A549 treated with DMSO at 1 μM for 4 hours (cell line): Measurements from ENCODE around the gene APOC1. TPM values are rescaled to one million over a fixed set of nuclear protein-coding genes. Genes with fewer than 3 reads are reported as not detected.

Experiments
- total RNA-seq: library from RNA; stranded (reverse); fragments of 200-300 nt; extraction: Qiagen RNA extraction; gene quantifications from 5 replicates; pipeline ENCODE4 v1.2.3, GENCODE V29; 2022; ENCODE audit warnings: low read depth

The APOC1 gene
- 109 to 128 TPM (median 117 TPM) in 5 replicates for total RNA-seq

DNA sequence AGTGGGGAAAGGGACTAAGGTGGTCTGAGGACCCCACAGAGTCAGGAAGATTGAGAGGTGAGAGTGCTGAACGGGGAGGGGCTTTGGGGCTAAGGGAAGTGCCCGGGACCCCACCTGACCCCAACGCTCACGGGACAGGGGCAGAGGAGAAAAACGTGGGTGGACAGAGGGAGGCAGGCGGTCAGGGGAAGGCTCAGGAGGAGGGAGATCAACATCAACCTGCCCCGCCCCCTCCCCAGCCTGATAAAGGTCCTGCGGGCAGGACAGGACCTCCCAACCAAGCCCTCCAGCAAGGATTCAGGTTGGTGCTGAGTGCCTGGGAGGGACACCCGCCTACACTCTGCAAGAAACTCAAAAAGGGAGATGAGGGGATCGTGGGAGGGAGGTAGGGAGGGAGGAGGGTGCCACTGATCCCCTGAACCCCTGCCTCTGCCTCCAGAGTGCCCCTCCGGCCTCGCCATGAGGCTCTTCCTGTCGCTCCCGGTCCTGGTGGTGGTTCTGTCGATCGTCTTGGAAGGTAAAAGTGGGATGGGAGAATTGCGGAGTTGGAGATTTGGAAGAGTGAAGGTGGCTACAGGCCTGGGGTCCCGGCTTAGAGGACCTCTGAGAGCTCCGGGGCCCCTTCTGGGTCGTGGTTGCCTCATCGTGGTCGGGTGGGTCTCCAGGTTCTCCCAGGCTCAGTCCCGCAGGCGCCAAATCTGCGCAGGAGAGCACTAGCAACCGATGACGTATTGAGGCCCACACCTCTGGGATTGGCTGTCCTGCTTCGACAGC, at the start of gene APOC1:
Gene APOC1 (plus strand): TSS at position 176 of the 774 bp plus-strand sequence. CDS start 284 bp downstream, at position 460.

DNA sequence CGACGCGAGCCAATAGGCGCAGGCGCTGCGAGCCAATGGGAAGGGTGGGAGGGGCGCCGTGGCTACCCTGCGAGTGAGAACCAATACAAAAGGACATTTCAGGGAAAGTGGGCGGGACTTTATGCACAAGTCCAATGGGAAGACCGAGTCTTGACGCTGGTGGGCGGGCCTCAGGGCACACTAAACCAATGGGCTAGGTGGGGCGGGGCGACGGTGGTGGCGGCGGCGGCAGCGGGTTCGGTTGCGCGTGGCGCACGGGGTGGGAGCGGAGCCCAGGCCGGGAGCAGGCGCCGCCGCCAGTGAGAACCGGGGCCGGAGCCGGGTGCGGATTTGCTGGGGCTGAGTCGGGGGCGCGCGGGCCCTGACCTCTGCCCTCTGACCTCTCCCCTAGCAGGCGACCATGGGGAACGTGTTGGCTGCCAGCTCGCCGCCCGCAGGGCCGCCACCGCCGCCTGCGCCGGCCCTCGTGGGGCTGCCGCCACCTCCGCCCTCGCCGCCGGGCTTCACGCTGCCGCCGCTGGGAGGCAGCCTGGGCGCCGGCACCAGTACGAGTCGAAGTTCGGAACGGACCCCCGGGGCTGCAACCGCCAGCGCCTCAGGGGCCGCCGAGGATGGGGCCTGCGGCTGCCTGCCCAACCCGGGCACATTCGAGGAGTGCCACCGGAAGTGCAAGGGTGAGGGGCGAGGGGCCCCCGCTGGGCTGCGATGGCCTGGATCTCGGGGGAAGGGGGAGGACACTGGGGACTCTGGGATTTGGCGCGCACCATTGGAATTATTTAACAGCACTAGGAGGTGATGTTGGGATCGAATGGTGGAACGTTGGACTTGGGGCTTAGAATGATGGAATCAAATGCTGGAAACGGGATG, 23.2 kb upstream of the APOC1 start, which contains the start of gene TOMM40:
Gene TOMM40 (plus strand): TSS at position 239 of the 867 bp plus-strand sequence. CDS start 162 bp downstream, at position 401.

DNA sequence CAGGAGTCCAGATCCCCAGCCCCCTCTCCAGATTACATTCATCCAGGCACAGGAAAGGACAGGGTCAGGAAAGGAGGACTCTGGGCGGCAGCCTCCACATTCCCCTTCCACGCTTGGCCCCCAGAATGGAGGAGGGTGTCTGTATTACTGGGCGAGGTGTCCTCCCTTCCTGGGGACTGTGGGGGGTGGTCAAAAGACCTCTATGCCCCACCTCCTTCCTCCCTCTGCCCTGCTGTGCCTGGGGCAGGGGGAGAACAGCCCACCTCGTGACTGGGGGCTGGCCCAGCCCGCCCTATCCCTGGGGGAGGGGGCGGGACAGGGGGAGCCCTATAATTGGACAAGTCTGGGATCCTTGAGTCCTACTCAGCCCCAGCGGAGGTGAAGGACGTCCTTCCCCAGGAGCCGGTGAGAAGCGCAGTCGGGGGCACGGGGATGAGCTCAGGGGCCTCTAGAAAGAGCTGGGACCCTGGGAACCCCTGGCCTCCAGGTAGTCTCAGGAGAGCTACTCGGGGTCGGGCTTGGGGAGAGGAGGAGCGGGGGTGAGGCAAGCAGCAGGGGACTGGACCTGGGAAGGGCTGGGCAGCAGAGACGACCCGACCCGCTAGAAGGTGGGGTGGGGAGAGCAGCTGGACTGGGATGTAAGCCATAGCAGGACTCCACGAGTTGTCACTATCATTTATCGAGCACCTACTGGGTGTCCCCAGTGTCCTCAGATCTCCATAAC, 8.8 kb upstream of the APOC1 start, which contains the start of gene APOE:
Gene APOE (plus strand): TSS at position 360 of the 724 bp plus-strand sequence. CDS start 829 bp downstream, outside the sequence.

DNA sequence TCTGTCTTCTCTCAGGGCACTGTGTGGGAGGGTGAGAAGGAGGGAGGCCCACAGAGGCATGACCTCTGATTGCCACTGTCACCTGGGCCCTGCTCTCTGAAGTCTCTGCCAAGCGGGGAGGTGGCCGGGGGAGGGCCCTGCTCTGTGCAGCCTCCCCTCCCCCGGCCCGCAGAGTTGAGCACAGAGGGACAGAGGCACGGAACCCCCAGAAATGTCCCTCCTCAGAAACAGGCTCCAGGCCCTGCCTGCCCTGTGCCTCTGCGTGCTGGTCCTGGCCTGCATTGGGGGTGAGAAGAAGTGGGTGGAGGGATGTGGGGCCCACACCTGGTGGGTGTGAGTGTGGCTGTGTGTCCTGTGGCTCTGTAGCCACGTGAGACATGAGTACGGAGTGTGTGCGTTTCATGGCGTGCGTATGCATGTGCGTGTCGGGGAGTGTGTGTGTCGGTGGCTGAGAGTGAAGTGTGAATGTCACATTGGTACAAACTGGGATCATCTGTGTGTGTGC, 27.7 kb downstream of the APOC1 start, which contains the start of gene APOC4:
Gene APOC4 (plus strand): TSS at position 171 of the 505 bp plus-strand sequence. CDS start 41 bp downstream, at position 212.

DNA sequence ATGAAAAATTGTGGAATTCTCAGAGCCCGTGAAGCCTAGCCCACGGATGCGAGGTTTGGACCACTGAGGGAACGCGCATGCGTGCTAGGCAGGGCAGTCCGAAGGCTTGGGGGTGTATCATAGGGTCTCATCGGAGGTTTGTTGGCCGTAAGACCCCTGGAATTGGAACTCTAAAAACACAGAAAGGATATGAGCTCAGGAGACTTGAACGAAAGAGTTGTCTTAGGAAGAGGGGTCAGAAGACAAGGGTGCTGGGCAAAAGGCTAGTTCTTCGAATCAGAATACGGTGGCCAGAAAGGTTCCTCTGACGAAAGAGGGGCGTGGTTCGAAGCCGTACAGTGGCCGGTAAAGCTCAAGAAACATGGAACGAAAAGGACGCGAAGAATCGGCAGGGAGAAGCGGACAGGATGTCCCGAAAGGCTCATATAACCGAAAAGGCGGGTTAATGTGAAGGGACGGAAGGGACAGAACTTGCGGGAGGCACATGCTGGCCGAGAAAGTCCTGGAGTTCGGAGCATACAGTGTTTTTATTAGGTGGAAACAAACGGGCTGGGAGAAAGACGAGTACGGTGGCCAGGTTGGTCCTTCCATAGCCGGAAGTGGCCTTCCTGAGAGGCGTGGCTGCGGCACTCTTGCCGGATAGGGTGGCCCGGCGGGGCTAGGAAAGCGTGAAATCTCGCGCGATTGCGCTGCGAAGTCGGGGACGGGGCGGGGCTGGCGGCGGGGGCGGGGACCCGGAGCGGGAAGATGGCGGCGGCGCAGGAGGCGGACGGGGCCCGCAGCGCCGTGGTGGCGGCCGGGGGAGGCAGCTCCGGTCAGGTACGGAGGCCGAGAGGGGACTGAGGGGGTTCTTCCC, 40.5 kb downstream of the APOC1 start, which contains the start of gene CLPTM1:
Gene CLPTM1 (plus strand): TSS at position 732 of the 856 bp plus-strand sequence. CDS start 16 bp downstream, at position 748.

Other genes with a start within 250 kb of the APOC1 start
- 9.3 to 13.6 TPM (median 9.5 TPM) in 5 replicates for gene CEACAM19, start 243.1 kb upstream of the APOC1 start, total RNA-seq
- gene CEACAM16, start 215.5 kb upstream of the APOC1 start, total RNA-seq, result 0.09 to 0.19 TPM (median 0.13 TPM) in 4 of 5 replicates, not detected in the other
- 55.3 to 116 TPM (median 89.8 TPM) in 5 replicates for gene BCL3, start 165.9 kb upstream of the APOC1 start, total RNA-seq
- gene CBLC, start 136.7 kb upstream of the APOC1 start, total RNA-seq, result not detected in 5 replicates
- 67.7 to 91.0 TPM (median 77.6 TPM) in 5 replicates for gene BCAM, start 105.5 kb upstream of the APOC1 start, total RNA-seq
- 75.5 to 88.4 TPM (median 83.4 TPM) in 5 replicates for gene NECTIN2, start 68.3 kb upstream of the APOC1 start, total RNA-seq
- gene TOMM40, start 23.4 kb upstream of the APOC1 start, total RNA-seq, result 206 to 267 TPM (median 230 TPM) in 5 replicates
- gene APOE, start 8.8 kb upstream of the APOC1 start, total RNA-seq, result 12.2 to 15.8 TPM (median 13.3 TPM) in 5 replicates
- not detected in 5 replicates for gene APOC4, start 27.6 kb downstream of the APOC1 start, total RNA-seq
- gene APOC2, start 31.4 kb downstream of the APOC1 start, total RNA-seq, result not detected in 5 replicates
- 136 to 197 TPM (median 165 TPM) in 5 replicates for gene CLPTM1, start 40.8 kb downstream of the APOC1 start, total RNA-seq
- gene RELB, start 86.9 kb downstream of the APOC1 start, total RNA-seq, result 41.9 to 59.2 TPM (median 49.1 TPM) in 5 replicates
- gene CLASRP, start 124.4 kb downstream of the APOC1 start, total RNA-seq, result 54.6 to 69.9 TPM (median 62.3 TPM) in 5 replicates
- 6.6 to 9.2 TPM (median 7.7 TPM) in 5 replicates for gene ZNF296, start 161.9 kb downstream of the APOC1 start, total RNA-seq
- 83.7 to 92.7 TPM (median 88.0 TPM) in 5 replicates for gene GEMIN7, start 164.7 kb downstream of the APOC1 start, total RNA-seq
- 19.5 to 31.8 TPM (median 29.7 TPM) in 5 replicates for gene PPP1R37, start 178.6 kb downstream of the APOC1 start, total RNA-seq
- 0.04 to 0.09 TPM (median 0.05 TPM) in 5 replicates for gene NKPD1, start 246.4 kb downstream of the APOC1 start, total RNA-seq